ENCODE measurements around the gene NCKAP5.

NCKAP5 gene

DNA sequence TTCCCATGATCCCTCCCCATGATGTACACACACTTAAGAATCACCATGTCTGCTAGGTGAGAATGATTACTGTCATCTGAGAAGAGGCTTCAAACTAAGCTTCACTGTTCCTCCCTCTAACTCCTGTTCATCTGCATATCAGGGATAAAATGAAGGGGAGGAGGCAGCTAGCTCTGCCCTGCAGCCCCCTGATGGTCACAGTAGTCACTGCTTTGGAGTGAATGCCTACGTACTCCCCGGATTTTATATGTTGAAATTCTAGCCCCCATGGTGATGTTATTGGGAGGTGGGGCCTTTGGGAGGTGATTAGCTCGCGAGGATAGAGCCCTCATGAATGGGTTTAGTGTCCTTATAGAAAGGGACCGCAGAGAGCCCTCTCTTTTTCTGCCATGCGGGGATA, 156.4 kb downstream of the NCKAP5 start:
- 100% methylated on average over 1 of the region's 6 CpGs for WGBS (ENCODE audit: insufficient coverage)
- H3K9me3 ChIP-seq (ENCODE audit: control extremely low read depth in 1 of 5, control insufficient read depth in 4 of 5, insufficient read depth in 2 of 5, low read depth in 1 of 5, low read length in 4 of 5), result no peaks in the 10 kb centered on the region

DNA sequence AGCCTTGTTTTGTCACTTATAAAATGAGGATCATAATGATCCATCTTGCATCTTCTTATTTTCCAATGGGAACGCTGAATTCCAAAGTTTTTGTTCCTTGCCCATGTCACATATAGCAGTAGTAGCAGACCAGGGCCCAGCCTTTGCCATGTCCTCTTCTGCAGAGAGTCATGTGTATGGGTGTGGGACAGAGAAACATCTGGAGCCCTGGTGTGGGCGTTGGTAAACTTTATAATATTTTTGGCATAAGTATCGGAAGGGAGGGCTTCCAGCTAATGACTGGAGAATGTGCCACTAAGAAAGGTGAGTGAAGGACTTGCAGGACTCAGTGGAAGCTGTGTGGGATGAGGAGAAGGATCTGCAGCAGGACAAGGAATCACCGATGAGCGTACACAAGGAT, 157.2 kb downstream of the NCKAP5 start:
- Histone ChIP-seq H3K4me1 (ENCODE audit: control extremely low read depth in 1 of 4, control insufficient read depth in 4 of 4, insufficient read depth in 4 of 4, low read length in 3 of 4) (no peaks in the 10 kb centered on the region), H3K27ac (ENCODE audit: insufficient read depth in 1 of 2, low read depth in 1 of 2, low read length in 2 of 2, poor library complexity in 1 of 2, severe bottlenecking in 2 of 2) (no peak overlapping the region), H3K4me3 (ENCODE audit: control insufficient read depth in 1 of 7, extremely low read depth in 1 of 7, insufficient read depth in 4 of 7, low read depth in 2 of 7, low read length in 6 of 7) (no peak overlapping the region), H3K27me3 (replicated peaks in 2 of 5; ENCODE audit: control insufficient read depth in 4 of 5, insufficient read depth in 5 of 5, low read length in 4 of 5) (no peaks in the 10 kb centered on the region), H3K36me3 (ENCODE audit: control insufficient read depth in 4 of 4, insufficient read depth in 4 of 4, low read length in 3 of 4) (no peaks in the 10 kb centered on the region), H3K9me3 (ENCODE audit: control extremely low read depth in 1 of 5, control insufficient read depth in 4 of 5, insufficient read depth in 2 of 5, low read depth in 1 of 5, low read length in 4 of 5) (no peaks in the 10 kb centered on the region)
- 84% methylated on average over 2 of the region's 5 CpGs for WGBS (ENCODE audit: insufficient coverage)
- no peak for DNase-seq
- CTCF ChIA-PET, result no interaction called here
- POLR2A ChIA-PET, result no interaction called here

More for the DNA sequence above, 156.4 kb downstream of the NCKAP5 start:
- H3K27ac ChIP-seq (ENCODE audit: insufficient read depth in 1 of 2, low read depth in 1 of 2, low read length in 2 of 2, poor library complexity in 1 of 2, severe bottlenecking in 2 of 2), result no peak overlapping the region
- no peaks in the 10 kb centered on the region for H3K4me1 ChIP-seq (ENCODE audit: control extremely low read depth in 1 of 4, control insufficient read depth in 4 of 4, insufficient read depth in 4 of 4, low read length in 3 of 4)
- no peaks in the 10 kb centered on the region for H3K36me3 ChIP-seq (ENCODE audit: control insufficient read depth in 4 of 4, insufficient read depth in 4 of 4, low read length in 3 of 4)
- CTCF ChIA-PET, result no interaction called here
- POLR2A ChIA-PET, result no interaction called here
- no peak overlapping the region for H3K4me3 ChIP-seq (ENCODE audit: control insufficient read depth in 1 of 7, extremely low read depth in 1 of 7, insufficient read depth in 4 of 7, low read depth in 2 of 7, low read length in 6 of 7)
- DNase-seq, result no peak
- H3K27me3 ChIP-seq (replicated peaks in 2 of 5; ENCODE audit: control insufficient read depth in 4 of 5, insufficient read depth in 5 of 5, low read length in 4 of 5), result no peaks in the 10 kb centered on the region

GRCh38 chr2:133409581-133410285, 158.5 kb downstream of the NCKAP5 start:
- H3K4me1 ChIP-seq (ENCODE audit: control extremely low read depth in 1 of 4, control insufficient read depth in 4 of 4, insufficient read depth in 4 of 4, low read length in 3 of 4), result no peaks in the 10 kb centered on the region
- no peaks in the 10 kb centered on the region for H3K9me3 ChIP-seq (ENCODE audit: control extremely low read depth in 1 of 5, control insufficient read depth in 4 of 5, insufficient read depth in 2 of 5, low read depth in 1 of 5, low read length in 4 of 5)
- H3K36me3 ChIP-seq (ENCODE audit: control insufficient read depth in 4 of 4, insufficient read depth in 4 of 4, low read length in 3 of 4), result no peaks in the 10 kb centered on the region
- no peak overlapping the region for H3K4me3 ChIP-seq (ENCODE audit: control insufficient read depth in 1 of 7, extremely low read depth in 1 of 7, insufficient read depth in 4 of 7, low read depth in 2 of 7, low read length in 6 of 7)
- no peaks in the 10 kb centered on the region for H3K27me3 ChIP-seq (replicated peaks in 2 of 5; ENCODE audit: control insufficient read depth in 4 of 5, insufficient read depth in 5 of 5, low read length in 4 of 5)
- POLR2A ChIA-PET, result no interaction called here
- 96% methylated on average over 5 of the region's 5 CpGs for WGBS (ENCODE audit: insufficient coverage)
- DNase-seq, result no peak
- CTCF ChIA-PET, result interaction anchor here (0.6 kb wide), 1 partner anchor 878 kb away, joined by 3 read pairs; no protein-coding TSS in a partner anchor
- no peak overlapping the region for H3K27ac ChIP-seq (ENCODE audit: insufficient read depth in 1 of 2, low read depth in 1 of 2, low read length in 2 of 2, poor library complexity in 1 of 2, severe bottlenecking in 2 of 2)

DNA sequence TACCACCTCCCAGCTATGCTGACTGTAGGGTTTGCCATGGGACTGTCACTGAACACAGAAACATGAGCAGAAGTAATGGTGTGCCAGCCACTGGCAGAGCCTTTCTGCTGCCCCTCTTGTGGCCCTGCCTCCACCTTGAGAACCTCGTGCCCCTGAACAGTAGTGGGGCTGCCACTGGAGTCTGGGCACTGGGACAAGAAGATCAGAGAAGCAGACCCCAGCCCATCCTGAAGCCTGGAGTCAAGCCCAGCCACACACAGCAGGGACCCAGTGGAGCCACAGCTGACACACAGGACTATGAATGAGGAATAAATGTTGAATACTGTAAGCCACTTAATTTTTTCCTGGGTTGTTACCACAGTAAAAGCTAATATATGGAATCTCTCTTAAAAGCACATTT, 159.6 kb downstream of the NCKAP5 start:
- Histone ChIP-seq H3K27ac (ENCODE audit: insufficient read depth in 1 of 2, low read depth in 1 of 2, low read length in 2 of 2, poor library complexity in 1 of 2, severe bottlenecking in 2 of 2) (no peak overlapping the region), H3K36me3 (ENCODE audit: control insufficient read depth in 4 of 4, insufficient read depth in 4 of 4, low read length in 3 of 4) (no peaks in the 10 kb centered on the region), H3K27me3 (replicated peaks in 2 of 5; ENCODE audit: control insufficient read depth in 4 of 5, insufficient read depth in 5 of 5, low read length in 4 of 5) (no peaks in the 10 kb centered on the region), H3K4me1 (ENCODE audit: control extremely low read depth in 1 of 4, control insufficient read depth in 4 of 4, insufficient read depth in 4 of 4, low read length in 3 of 4) (no peaks in the 10 kb centered on the region), H3K9me3 (ENCODE audit: control extremely low read depth in 1 of 5, control insufficient read depth in 4 of 5, insufficient read depth in 2 of 5, low read depth in 1 of 5, low read length in 4 of 5) (no peaks in the 10 kb centered on the region), H3K4me3 (ENCODE audit: control insufficient read depth in 1 of 7, extremely low read depth in 1 of 7, insufficient read depth in 4 of 7, low read depth in 2 of 7, low read length in 6 of 7) (no peak overlapping the region)
- POLR2A ChIA-PET, result no interaction called here
- 70% methylated on average over 1 of the region's 1 CpG for whole genome bisulfite sequencing (ENCODE audit: insufficient coverage)
- CTCF ChIA-PET, result no interaction called here
- no peak for DNase-seq

DNA sequence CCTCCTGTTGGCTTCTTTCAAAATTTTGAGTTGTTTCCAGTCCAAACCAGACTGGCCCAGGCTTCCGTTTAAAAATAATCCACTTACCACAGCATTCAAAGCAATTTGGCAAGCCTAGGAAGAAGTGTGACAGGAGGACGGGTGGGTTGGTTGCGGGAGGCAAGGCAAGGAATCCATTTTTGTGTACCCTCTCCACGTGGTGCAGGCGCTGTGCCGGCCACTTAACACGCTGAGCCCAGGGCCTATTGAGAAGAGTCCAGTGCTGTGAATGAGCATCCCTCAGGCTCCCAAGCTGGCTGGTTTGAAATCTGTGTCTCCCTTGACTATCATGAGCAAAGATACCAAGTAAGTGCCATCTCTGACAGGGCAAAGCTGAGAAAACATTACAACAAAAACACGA, 160.9 kb downstream of the NCKAP5 start:
- H3K36me3 ChIP-seq (ENCODE audit: control insufficient read depth in 4 of 4, insufficient read depth in 4 of 4, low read length in 3 of 4), result no peaks in the 10 kb centered on the region
- no peaks in the 10 kb centered on the region for H3K4me1 ChIP-seq (ENCODE audit: control extremely low read depth in 1 of 4, control insufficient read depth in 4 of 4, insufficient read depth in 4 of 4, low read length in 3 of 4)
- POLR2A ChIA-PET, result no interaction called here
- H3K9me3 ChIP-seq (ENCODE audit: control extremely low read depth in 1 of 5, control insufficient read depth in 4 of 5, insufficient read depth in 2 of 5, low read depth in 1 of 5, low read length in 4 of 5), result no peaks in the 10 kb centered on the region
- no peak overlapping the region for H3K4me3 ChIP-seq (ENCODE audit: control insufficient read depth in 1 of 7, extremely low read depth in 1 of 7, insufficient read depth in 4 of 7, low read depth in 2 of 7, low read length in 6 of 7)
- CTCF ChIA-PET, result no interaction called here
- DNase-seq, result no peak
- H3K27me3 ChIP-seq (replicated peaks in 2 of 5; ENCODE audit: control insufficient read depth in 4 of 5, insufficient read depth in 5 of 5, low read length in 4 of 5), result no peaks in the 10 kb centered on the region
- 86% methylated on average over 2 of the region's 8 CpGs for WGBS (ENCODE audit: insufficient coverage)
- H3K27ac ChIP-seq (ENCODE audit: insufficient read depth in 1 of 2, low read depth in 1 of 2, low read length in 2 of 2, poor library complexity in 1 of 2, severe bottlenecking in 2 of 2), result no peak overlapping the region

DNA sequence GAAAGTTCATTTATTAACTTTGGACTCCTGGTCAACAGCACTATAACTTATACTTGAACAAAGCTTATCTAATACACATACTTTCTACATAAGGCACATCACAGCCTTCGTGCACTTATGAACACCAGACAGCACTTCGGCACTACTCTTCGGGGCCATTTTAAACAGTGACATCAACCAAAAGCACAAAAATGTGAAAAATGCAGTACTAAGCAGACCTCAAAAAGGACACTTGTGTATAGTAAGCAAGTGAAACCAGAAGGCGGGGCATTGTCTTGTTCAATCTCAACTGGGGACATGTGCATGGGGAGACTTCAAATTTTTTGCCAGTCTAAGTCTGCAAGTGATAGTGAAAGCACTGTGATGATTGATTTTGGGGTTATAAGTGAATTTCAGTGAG, 163.0 kb downstream of the NCKAP5 start:
- Histone ChIP-seq H3K4me3 (ENCODE audit: control insufficient read depth in 1 of 7, extremely low read depth in 1 of 7, insufficient read depth in 4 of 7, low read depth in 2 of 7, low read length in 6 of 7) (no peak overlapping the region), H3K27me3 (replicated peaks in 2 of 5; ENCODE audit: control insufficient read depth in 4 of 5, insufficient read depth in 5 of 5, low read length in 4 of 5) (no peaks in the 10 kb centered on the region), H3K4me1 (ENCODE audit: control extremely low read depth in 1 of 4, control insufficient read depth in 4 of 4, insufficient read depth in 4 of 4, low read length in 3 of 4) (no peaks in the 10 kb centered on the region), H3K9me3 (ENCODE audit: control extremely low read depth in 1 of 5, control insufficient read depth in 4 of 5, insufficient read depth in 2 of 5, low read depth in 1 of 5, low read length in 4 of 5) (no peaks in the 10 kb centered on the region), H3K27ac (ENCODE audit: insufficient read depth in 1 of 2, low read depth in 1 of 2, low read length in 2 of 2, poor library complexity in 1 of 2, severe bottlenecking in 2 of 2) (no peak overlapping the region), H3K36me3 (ENCODE audit: control insufficient read depth in 4 of 4, insufficient read depth in 4 of 4, low read length in 3 of 4) (no peaks in the 10 kb centered on the region)
- ChIA-PET CTCF (no interaction called here), POLR2A (no interaction called here)
- no peak for DNase-seq
- WGBS (ENCODE audit: insufficient coverage), result 100% methylated on average over 1 of the region's 4 CpGs

GRCh38 chr2:133400411-133400810, 167.9 kb downstream of the NCKAP5 start:
- no peak for DNase-seq
- ChIA-PET CTCF (no interaction called here), POLR2A (no interaction called here)
- Histone ChIP-seq H3K4me3 (ENCODE audit: control insufficient read depth in 1 of 7, extremely low read depth in 1 of 7, insufficient read depth in 4 of 7, low read depth in 2 of 7, low read length in 6 of 7) (no peak overlapping the region), H3K9me3 (ENCODE audit: control extremely low read depth in 1 of 5, control insufficient read depth in 4 of 5, insufficient read depth in 2 of 5, low read depth in 1 of 5, low read length in 4 of 5) (no peaks in the 10 kb centered on the region), H3K27ac (ENCODE audit: insufficient read depth in 1 of 2, low read depth in 1 of 2, low read length in 2 of 2, poor library complexity in 1 of 2, severe bottlenecking in 2 of 2) (no peak overlapping the region), H3K36me3 (ENCODE audit: control insufficient read depth in 4 of 4, insufficient read depth in 4 of 4, low read length in 3 of 4) (no peaks in the 10 kb centered on the region), H3K4me1 (ENCODE audit: control extremely low read depth in 1 of 4, control insufficient read depth in 4 of 4, insufficient read depth in 4 of 4, low read length in 3 of 4) (no peaks in the 10 kb centered on the region), H3K27me3 (replicated peaks in 2 of 5; ENCODE audit: control insufficient read depth in 4 of 5, insufficient read depth in 5 of 5, low read length in 4 of 5) (peaks cover 0 to 2% (median 0%) of the 10 kb centered on the region in 5 experiments)
- 95% methylated on average over 2 of the region's 2 CpGs for WGBS (ENCODE audit: insufficient coverage)

Measured in common myeloid progenitor, CD34-positive (primary cell).